ENCODE data around the gene MUC5B.
"Not testable (repeated sequence)": the region's sequence is repeated elsewhere in the genome, so short reads cannot be mapped to it uniquely, and the experiment has no call there.

The MUC5B gene

GRCh38 chr11:1222491-1223345, at the start of gene MUC5B:
TSS of gene MUC5B (plus strand) at chr11:1223066. CDS start at chr11:1223124, 58 bp downstream.
- DNase-seq: no peak

GRCh38 chr11:1173396-1173795, 49.5 kb upstream of the MUC5B start:
- not testable (repeated sequence) for DNase-seq

GRCh38 chr11:1174441-1175370, 48.2 kb upstream of the MUC5B start:
- DNase-seq: no peak

DNA sequence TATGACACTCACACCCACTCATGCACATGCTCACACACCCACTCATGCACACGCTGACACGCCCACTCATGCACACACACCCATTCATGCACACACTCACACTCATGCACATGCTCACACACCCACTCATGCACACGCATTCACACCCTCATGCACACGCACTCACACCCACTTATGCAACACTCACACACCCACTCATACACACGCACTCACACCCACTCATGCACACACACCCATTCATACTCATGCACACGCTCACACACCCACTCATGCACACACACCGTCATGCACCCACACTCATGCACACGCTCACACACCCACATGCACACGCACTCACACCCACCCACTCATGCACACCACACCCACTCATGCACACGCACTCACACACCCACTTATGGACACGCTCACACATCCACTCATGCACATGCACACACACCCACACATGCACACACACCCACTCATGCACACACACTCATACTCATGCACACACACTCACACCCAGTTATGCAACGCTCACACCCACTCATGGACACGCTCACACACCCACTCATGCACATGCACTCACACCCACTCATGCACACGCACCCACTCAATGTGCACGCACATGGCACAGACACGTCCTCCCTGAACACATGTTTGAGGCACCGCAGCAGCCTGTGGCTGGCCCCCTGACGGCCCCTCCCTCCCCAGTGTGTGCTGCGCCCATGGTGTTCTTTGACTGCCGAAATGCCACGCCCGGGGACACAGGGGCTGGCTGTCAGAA, 47.2 kb upstream of the MUC5B start:
- DNase-seq: no peak

DNA sequence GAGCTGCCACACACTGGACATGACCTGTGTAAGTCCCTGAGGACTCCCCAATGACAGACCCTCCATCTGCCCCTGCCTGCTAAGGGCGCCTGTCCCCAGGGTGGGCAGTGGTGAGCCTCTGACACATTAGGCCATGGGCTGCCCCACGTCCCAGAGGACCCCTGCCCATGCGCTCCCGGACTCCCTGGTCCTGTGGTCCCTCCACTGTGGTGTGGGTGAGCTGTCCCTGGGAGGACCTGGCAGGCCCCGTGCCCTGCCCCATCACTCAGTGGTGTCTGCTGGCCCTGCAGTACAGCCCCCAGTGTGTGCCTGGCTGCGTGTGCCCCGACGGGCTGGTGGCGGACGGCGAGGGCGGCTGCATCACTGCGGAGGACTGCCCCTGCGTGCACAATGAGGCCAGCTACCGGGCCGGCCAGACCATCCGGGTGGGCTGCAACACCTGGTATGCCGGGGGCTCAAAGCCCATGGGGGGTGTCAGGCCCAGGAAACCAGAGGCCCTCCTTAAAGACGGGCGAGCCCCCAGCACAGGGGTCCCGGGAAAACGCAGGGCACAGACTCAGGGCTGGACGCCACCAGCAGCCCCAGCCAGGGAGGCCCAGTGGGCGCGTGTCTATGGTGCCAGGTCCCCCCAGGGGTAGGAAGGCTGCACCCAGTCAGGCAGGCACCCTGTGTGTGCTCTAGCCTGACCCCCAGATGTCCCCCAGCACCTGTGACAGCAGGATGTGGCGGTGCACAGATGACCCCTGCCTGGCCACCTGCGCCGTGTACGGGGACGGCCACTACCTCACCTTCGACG, 46.4 kb upstream of the MUC5B start:
- no peak for DNase-seq

GRCh38 chr11:1177020-1177770, 45.7 kb upstream of the MUC5B start:
- no peak for DNase-seq

GRCh38 chr11:1177771-1178090, 45.1 kb upstream of the MUC5B start:
- no peak for DNase-seq

- no peak for DNase-seq
Observed at GRCh38 chr11:1178201-1178885, 44.5 kb upstream of the MUC5B start.

- no peak for DNase-seq
Observed at GRCh38 chr11:1178906-1179305, 44.0 kb upstream of the MUC5B start.

GRCh38 chr11:1179641-1180040, 43.2 kb upstream of the MUC5B start:
- DNase-seq: no peak

DNA sequence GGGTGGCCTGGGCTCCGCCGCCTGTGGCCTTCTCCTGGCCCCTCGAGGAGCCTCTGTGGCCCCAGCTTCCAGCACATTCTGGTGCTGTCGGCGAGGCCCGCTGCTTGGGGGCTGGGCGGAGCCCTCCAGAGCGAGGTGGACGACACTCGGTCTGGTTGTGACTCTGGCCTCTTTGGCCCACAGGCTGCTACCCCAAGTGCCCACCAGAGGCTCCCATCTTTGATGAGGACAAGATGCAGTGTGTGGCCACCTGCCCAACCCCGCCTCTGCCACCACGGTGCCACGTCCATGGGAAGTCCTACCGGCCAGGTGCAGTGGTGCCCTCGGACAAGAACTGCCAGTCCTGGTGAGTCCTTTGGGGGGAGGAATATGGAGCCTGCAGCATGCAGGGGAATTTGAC, 42.7 kb upstream of the MUC5B start:
- DNase-seq: no peak

GRCh38 chr11:1180947-1181391, 41.9 kb upstream of the MUC5B start:
- DNase-seq: no peak

- DNase-seq: no peak
Observed at GRCh38 chr11:1181420-1181819, 41.4 kb upstream of the MUC5B start.

DNA sequence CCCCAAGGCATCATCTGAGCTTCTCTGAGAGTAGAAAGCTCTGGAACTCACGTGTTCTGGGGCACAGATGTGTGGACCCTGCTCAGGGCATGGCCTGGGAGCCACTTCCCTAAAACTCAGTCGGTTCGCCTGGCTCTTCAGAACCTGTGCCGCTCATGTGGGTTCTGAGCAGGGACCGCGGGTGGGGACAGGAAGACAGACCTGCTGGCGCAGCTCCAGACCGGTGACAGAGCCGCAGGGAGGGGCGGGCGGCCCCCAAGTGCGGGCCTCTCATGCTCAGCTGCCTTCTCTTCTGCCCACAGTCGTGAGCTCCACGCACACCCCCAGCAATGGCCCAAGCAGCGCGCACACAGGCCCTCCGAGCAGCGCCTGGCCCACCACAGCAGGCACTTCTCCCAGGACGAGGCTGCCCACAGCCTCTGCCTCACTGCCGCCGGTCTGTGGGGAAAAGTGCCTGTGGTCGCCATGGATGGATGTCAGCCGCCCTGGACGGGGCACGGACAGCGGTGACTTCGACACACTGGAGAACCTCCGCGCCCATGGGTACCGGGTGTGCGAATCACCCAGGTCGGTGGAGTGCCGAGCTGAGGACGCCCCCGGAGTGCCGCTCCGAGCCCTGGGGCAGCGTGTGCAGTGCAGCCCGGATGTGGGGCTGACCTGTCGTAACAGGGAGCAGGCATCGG, 40.9 kb upstream of the MUC5B start:
- no peak for DNase-seq

GRCh38 chr11:1184139-1184538, 38.7 kb upstream of the MUC5B start:
- DNase-seq: not testable (repeated sequence)

- DNase-seq: not testable (repeated sequence)
Observed at GRCh38 chr11:1188451-1189130, 34.3 kb upstream of the MUC5B start.

GRCh38 chr11:1189816-1190215, 33.0 kb upstream of the MUC5B start:
- not testable (repeated sequence) for DNase-seq

GRCh38 chr11:1191786-1192470, 30.9 kb upstream of the MUC5B start:
- not testable (repeated sequence) for DNase-seq
